ENCODE data around the gene ALG1. TPM values are rescaled to one million over a fixed set of nuclear protein-coding genes. Genes with fewer than 3 reads are reported as not detected.
"Not testable (repeated sequence)": the region's sequence is repeated elsewhere in the genome, so short reads cannot be mapped to it uniquely, and the experiment has no call there.

Gene ALG1
- 20.3 and 23.9 TPM in 2 replicates for total RNA-seq (2014; rRNA removed; shearing (Covaris generic))

- peak; percentile 78 for DNase-seq (ENCODE audit: low read depth)
Observed at GRCh38 chr16:5071681-5072333, at the start of gene ALG1. TSS of gene ALG1 (plus strand) at chr16:5071843. CDS start at chr16:5071850, 7 bp downstream.

GRCh38 chr16:5022521-5022920, 49.1 kb upstream of the ALG1 start:
- no peak for DNase-seq (ENCODE audit: low read depth)

GRCh38 chr16:5024632-5025031, 47.0 kb upstream of the ALG1 start:
- peak; percentile 62 for DNase-seq (ENCODE audit: low read depth)

- no peak for DNase-seq (ENCODE audit: low read depth)
Observed at GRCh38 chr16:5025171-5025632, 46.4 kb upstream of the ALG1 start.

GRCh38 chr16:5026664-5027063, 45.0 kb upstream of the ALG1 start:
- no peak for DNase-seq (ENCODE audit: low read depth)

GRCh38 chr16:5027086-5027485, 44.6 kb upstream of the ALG1 start:
- DNase-seq (ENCODE audit: low read depth), result no peak

- DNase-seq (ENCODE audit: low read depth), result no peak
Observed at GRCh38 chr16:5027575-5028235, 43.9 kb upstream of the ALG1 start.

- no peak for DNase-seq (ENCODE audit: low read depth)
Observed at GRCh38 chr16:5028950-5029475, 42.6 kb upstream of the ALG1 start.

- no peak for DNase-seq (ENCODE audit: low read depth)
Observed at GRCh38 chr16:5030251-5030870, 41.3 kb upstream of the ALG1 start.

- DNase-seq (ENCODE audit: low read depth), result no peak
Observed at GRCh38 chr16:5031601-5032000, 40.0 kb upstream of the ALG1 start.

GRCh38 chr16:5032748-5033167, 38.9 kb upstream of the ALG1 start:
- DNase-seq (ENCODE audit: low read depth), result no peak

GRCh38 chr16:5033256-5034166, 38.1 kb upstream of the ALG1 start, which contains the start of gene NAGPA:
TSS of gene NAGPA (minus strand) at chr16:5033935. CDS start at chr16:5033914, 21 bp downstream.
- peak; percentile 77 for DNase-seq (ENCODE audit: low read depth)

GRCh38 chr16:5034167-5034523, 37.5 kb upstream of the ALG1 start:
- DNase-seq (ENCODE audit: low read depth), result no peak

- DNase-seq (ENCODE audit: low read depth), result no peak
Observed at GRCh38 chr16:5035909-5036227, 35.8 kb upstream of the ALG1 start.

- no peak for DNase-seq (ENCODE audit: low read depth)
Observed at GRCh38 chr16:5036228-5037156, 35.2 kb upstream of the ALG1 start.

- no peak for DNase-seq (ENCODE audit: low read depth)
Observed at GRCh38 chr16:5040451-5040850, 31.2 kb upstream of the ALG1 start.

GRCh38 chr16:5041600-5042133, 30.0 kb upstream of the ALG1 start:
- peak; percentile 86 for DNase-seq (ENCODE audit: low read depth)

- DNase-seq (ENCODE audit: low read depth), result peak; percentile 71
Observed at GRCh38 chr16:5042574-5043171, 29.0 kb upstream of the ALG1 start.

- DNase-seq (ENCODE audit: low read depth), result no peak
Observed at GRCh38 chr16:5044011-5044540, 27.6 kb upstream of the ALG1 start.

GRCh38 chr16:5044581-5044980, 27.1 kb upstream of the ALG1 start:
- DNase-seq (ENCODE audit: low read depth), result not testable (repeated sequence)

Data from M059J (cell line).